ENCODE results near the gene GYS1.
A peak's percentile ranks its signal among the peaks of the same experiment; 100 is the strongest.

Gene GYS1

DNA sequence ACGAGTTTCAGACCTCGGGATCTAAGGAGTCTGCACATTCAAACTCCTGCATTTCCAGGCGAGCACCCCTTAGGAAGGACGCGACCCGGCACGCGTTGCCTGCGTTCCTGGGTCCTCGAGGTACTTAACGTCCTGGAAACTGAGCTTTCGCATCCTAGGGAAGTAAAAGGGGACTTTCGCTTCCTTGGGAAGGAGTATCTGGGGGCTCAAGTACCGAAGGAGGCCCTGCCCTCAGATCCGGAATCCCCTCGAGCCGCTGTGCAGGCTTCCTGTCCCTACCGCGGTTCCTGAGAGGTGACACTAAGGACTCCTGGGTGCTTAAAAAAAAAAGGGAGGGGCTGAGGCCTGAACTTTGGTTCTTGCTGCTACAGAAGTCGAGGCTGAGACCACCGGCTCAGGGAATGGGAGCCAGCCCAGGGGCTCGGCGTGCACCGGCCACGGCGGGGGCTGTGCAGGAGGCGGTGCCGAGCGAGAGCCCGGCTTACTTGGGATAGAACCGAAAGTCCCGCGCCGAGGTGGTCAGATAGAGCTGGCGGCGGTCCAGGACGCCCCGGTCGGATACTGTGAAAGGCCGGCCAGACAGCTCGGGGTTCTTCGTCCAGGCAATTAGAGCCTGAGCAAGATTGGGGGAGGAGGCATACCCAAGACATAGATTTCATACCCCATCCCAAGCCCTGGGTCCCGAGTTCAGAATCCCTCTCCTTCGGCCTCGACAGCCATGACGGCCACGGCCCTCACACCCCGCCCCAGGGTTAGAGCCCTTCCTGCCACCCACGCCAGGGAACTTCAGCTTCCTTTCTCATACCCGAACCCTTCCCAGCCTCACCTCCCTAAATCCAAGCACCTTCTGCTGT is 25.5 kb upstream of the GYS1 start:
- Histone ChIP-seq H3K4me3 (peak overlapping the region; percentile 19 to 48 (median 37)), H3K27ac (peak overlapping the region in 3 of 21 experiments; percentile 8 to 69 (median 60))

DNA sequence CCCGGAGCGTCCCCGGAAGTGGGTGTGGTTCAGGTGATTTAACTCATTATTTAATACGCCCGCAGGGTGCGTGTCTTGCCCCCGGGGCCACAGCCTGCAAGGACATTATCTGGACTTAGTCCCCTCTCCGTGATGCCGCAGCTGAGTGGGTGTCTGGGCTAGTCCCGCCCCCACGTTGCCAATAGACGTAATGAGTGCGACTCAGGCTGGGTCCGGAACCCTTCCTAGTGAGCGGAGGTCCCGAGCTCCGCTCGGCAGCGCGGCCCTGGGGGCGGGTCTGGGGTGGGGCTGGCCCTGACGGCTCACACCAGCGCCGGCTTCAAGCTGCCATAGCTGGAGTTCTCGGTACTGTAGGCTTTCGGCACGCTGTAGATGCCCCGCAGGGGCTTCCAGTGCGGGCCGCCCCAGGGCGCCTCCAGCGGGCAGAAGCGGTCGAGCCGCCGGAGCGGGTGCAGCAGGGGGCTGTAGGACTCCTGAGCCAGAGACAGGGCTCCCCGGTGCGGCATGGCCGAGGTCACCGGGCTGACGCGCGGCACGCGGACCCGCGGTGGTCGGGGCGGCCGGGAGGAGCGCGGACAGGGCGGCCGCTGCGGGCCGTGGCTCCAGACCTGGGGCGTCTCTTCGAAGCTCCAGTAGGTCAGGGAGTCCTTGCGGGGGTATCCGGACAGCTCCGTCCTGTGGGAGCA is 24.7 kb upstream of the GYS1 start:
- Histone ChIP-seq H3K27ac (peak overlapping the region in 8 of 21 experiments; percentile 4 to 69 (median 23)), H3K4me3 (peak overlapping the region; percentile 19 to 48 (median 37))

DNA sequence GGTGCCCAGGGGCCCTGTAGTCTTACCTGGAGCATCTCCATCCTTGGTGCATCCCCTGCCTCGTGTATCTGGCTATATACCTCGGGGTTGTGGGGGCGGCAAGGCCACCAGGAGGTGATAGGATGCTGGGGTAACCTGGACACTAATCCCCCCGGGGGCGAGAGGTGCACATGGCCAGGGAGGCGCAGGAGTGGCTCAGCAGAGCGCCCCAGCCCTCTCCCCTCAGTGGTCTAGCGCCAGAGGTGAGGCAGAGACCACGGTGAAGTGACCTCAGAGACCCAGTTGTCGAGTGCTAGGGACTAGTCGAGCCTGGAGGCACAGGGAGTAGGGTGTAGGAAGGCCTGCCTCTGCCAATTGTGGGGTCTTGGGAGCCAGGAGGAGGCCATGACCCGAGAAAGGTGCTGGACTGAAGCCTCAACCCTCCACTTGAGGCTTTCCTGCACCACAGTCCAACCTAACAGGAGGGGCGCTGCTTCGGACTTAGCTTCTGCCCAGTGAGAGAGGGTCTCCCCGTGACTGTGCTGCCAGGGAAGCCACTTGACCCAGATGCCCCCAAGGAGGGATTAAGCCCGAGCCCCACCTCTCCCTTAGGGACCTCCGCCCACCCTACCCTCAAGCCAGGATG is 24.0 kb upstream of the GYS1 start, which contains the start of gene LHB:
Gene LHB (minus strand): TSS at position 51 of the 625 bp plus-strand sequence. CDS start 10 bp downstream, at position 41.
- peak within 1 kb of the TSS in 8 of 21 experiments; percentile 4 to 69 (median 23) for H3K27ac ChIP-seq
- H3K4me3 ChIP-seq, result peak within 1 kb of the TSS; percentile 19 to 48 (median 37)

DNA sequence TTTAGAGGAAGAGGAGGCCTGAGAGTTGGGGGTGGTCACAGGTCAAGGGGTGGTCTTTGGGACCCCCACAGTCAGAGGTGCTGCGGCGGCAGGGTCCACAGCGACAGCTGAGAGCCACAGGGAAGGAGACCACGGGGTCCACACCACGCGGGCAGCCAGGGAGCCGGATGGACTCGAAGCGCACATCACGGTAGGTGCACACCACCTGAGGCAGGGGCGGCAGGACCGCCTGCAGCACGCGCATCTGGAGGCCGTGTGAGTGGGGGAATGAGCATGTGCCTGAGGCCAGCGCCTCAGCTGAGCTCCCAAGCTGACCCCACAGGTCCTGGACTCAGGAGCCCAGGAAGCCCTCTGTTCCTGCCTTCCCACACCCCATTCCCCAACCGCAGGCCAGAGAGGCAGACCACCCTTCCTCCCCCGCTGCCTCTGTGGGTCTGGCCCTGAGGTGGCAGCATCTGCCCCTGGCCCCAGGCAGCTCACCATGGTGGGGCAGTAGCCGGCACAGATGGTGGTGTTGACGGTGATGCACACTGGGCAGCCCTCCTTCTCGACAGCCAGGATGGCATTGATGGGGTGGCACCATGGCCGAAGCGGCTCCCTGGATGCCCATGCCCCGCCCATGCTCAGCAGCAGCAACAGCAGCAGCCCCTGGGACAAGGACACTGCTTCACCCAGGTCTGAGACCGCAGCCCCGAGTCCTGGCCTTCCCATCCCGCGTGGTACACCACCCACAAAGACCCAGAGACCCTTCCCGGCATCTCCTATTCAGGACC is 23.1 kb upstream of the GYS1 start:
- Histone ChIP-seq H3K4me3 (no peak overlapping the region), H3K27ac (no peak overlapping the region)

DNA sequence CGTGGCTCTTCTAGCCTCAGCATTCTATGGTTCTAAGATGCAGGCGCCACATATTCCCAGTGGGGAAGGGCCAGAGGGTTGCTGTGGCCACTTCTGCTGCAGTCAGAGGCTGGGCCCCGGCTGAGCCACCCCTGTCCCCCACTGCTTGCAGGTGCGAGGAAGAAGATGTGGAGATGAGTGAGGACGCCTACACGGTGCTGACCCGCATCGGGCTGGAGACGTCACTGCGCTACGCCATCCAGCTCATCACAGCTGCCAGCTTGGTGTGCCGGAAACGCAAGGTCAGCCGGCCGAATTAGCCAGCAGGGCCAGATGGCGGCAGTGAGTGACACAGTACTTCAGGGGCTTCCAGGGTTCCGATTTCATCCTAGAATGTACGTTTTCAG is 21.8 kb upstream of the GYS1 start:
- no peak overlapping the region for H3K27ac ChIP-seq
- no peak overlapping the region for H3K4me3 ChIP-seq

DNA sequence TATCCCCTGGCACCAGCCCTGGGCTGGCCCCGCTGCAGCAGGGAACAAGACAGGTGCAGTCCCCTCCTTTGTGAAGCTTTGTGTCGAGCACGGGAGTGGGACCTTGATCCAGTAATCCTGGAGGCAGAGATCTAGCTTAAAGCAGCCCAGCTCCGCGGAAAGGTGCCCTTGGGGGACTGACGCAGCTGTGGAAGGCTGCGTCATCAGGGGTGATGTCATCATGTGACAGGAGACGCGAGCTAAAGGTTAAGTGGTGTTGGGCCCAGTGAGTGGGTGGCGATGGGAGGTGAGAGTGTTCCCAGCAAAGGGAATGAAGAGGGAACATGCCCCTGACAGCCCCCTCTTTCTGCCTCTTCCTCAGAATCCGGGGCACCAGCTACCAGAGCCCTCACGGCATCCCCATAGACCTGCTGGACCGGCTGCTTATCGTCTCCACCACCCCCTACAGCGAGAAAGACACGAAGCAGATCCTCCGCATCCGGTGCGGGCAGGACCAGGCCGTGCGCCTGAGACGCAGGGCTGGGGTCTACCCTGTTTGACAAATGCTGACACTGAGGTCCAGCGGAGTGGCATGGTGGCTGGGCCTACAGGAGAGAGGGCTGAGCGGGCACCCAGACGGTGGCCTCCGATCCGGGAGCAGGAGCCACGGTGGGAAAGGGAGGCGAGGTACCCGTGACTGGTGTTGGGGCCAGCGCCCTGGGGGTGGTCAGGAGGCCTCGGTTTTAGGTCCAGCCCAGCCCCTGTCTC is 21.2 kb upstream of the GYS1 start:
- H3K4me3 ChIP-seq, result no peak overlapping the region
- H3K27ac ChIP-seq, result no peak overlapping the region

DNA sequence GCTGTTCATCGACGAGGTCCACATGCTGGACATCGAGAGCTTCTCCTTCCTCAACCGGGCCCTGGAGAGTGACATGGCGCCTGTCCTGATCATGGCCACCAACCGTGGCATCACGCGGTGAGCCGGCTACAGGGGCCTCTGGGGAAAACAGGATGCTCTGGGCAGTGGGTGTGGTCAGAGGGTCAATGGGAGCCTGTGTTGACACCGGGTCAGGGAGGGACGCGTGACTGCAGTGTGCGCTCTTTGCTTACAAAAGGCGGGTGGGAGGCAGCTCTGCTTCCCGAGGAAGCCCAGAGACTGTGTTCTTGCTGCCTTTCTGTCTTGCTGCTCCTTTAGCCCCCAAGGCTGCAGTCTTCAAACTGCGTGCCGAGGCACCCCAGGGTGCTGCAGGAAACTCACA is 18.1 kb upstream of the GYS1 start:
- H3K27ac ChIP-seq, result no peak overlapping the region
- no peak overlapping the region for H3K4me3 ChIP-seq

DNA sequence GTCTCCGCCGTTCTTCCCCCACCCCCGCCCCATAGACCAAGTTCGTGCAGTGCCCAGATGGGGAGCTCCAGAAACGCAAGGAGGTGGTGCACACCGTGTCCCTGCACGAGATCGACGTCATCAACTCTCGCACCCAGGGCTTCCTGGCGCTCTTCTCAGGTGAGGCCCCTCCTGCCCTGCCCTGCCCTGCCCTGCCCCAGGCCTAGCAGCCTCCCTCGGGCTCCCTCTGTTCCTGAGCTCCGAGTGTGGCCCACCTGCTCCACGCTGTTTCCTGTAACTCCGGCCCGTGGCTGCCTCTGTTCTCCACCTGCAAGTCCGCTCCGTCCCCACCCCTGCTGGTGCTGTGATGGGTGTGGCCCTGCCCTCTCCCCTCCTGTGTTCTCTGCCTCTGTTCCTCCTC is 17.3 kb upstream of the GYS1 start:
- Histone ChIP-seq H3K27ac (no peak overlapping the region), H3K4me3 (no peak overlapping the region)

DNA sequence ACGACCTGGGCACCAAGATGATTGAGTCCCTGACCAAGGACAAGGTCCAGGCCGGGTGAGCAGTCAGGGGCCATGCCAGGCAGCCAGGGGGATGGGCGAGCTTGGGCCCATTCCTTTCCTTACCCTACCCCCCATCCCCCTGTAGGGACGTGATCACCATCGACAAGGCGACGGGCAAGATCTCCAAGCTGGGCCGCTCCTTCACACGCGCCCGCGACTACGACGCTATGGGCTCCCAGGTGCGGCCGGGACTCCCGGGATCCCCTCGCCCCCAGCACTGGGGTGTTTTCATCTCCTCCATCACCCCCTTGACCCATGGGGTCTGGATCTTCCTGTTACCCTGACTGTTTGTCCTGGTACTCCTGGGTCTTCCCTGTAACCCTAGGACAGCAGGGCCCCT is 16.7 kb upstream of the GYS1 start:
- no peak overlapping the region for H3K4me3 ChIP-seq
- H3K27ac ChIP-seq, result no peak overlapping the region

DNA sequence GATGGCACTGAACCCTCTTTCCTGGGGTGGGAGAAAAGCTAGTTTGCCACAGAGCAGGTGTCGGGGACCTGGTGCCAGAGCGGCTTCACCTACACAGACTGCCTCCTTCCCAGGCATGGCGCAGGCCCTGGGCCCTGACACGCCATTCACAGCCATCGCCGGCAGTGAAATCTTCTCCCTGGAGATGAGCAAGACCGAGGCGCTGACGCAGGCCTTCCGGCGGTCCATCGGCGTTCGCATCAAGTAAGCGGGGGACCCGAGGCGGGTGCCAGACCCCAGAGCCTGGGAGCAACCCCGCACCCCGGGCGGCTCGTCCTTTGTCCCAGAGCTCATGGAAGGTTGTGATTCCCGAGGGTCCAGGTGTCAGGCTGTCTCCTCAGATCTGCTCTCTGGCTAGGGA is 13.8 kb upstream of the GYS1 start:
- no peak overlapping the region for H3K4me3 ChIP-seq
- H3K27ac ChIP-seq, result no peak overlapping the region

DNA sequence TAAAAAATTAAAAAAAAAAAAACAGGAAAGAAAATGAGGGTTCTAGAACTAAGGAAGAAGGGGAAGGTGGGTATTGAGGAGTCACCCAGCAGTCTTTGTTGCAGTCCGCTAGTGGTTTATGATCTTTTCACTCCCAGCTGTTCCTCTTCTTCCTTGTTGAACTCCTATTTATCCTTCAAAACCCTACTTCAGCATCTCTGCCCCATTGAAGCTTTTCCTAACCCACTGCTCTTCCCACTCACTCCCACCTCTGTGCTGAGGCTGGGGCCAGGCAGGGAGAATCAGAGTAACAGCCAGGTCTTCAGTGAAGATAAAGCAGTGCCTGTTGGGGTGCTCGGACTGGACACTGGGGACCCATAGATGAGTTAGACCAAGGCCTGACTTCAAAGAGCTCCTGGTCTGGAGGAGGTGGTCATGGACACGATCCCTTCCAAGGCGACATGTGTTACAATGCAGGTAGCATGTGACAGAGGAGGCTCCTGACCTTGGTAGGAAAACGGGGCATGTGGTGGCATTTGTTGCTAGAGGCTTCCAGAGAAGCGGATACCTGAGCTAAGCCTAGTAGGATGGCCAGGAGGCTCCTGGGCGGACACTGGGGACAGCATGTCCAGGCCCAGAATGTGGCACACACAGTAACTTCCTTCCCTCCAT is 12.0 kb upstream of the GYS1 start:
- Histone ChIP-seq H3K4me3 (no peak overlapping the region), H3K27ac (no peak overlapping the region)

DNA sequence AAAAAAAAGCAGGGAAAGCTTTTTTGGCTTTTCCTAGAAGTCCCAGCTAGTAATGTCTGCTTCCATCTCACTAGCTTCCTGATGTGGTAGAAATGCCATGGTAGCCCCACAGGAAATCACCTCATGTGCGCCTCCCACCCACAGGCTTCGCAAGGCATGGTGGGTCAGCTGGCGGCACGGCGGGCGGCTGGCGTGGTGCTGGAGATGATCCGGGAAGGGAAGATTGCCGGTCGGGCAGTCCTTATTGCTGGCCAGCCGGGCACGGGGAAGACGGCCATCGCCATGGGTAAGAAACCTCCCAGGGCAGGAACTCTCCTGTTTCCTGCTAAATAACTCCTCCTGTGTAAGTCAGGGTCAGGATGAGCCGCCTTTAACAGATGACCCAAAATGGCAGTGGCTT is 11.0 kb upstream of the GYS1 start:
- no peak overlapping the region for H3K27ac ChIP-seq
- H3K4me3 ChIP-seq, result no peak overlapping the region

DNA sequence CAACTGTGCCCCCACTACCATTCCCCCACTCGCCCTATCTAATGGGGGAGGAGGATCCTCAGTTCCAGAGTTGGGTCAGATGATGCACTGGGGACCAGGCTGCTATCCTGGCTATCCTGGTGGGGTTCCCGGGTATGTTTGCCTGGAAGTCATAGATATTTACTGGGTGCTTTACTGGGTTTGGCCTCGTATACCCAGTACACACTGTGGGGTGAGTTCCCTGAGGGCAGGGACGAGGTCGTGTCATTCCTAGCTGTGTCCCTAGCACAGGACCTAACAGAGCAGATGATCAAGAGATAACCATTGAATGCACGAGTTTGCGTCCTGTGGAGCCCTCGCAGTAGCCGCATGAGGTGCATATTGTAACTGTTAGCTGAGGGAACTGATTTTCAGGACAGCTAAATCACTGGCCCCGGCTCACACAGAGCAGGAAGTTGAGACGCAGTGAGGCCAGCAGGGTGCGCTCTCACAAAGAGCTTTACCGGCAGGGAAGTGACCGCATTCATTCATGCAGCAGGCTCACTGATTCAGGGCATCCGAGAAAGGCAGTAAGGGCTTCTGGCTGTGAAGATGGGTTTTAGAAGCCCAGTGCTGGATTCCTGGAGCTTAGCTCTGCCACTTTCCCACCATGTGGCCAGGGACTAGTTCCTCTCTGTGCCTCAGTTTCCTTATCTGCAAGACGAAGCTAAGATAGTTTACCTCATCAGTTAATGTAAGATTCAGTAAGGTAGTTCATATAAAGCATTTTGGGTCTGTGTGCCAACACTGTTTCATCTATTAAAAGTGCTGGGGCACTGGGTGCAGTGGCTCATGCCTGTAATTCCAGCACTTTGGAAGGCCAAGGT is 6.6 kb upstream of the GYS1 start:
- Histone ChIP-seq H3K27ac (no peak overlapping the region), H3K4me3 (no peak overlapping the region)

DNA sequence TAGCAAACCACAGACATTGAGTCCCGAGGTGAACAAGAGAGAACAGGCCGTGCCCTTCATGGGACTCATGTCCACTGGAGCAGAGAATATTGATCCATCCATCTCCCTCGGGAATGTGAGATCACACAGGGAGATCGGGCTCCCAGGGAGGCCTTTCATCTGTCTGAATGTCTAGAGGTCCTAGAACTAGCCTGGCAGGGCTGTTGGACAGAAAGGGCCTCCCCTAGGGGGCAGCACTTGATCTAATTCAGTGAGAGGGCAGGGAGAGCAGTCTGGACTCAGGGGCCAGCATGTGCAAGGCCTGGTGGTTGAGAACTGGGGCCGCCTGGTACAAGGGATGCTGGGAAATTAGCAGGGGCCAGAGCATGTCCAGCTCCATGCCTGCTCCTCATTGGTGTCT is 4.9 kb upstream of the GYS1 start:
- H3K4me3 ChIP-seq, result no peak overlapping the region
- H3K27ac ChIP-seq, result no peak overlapping the region

DNA sequence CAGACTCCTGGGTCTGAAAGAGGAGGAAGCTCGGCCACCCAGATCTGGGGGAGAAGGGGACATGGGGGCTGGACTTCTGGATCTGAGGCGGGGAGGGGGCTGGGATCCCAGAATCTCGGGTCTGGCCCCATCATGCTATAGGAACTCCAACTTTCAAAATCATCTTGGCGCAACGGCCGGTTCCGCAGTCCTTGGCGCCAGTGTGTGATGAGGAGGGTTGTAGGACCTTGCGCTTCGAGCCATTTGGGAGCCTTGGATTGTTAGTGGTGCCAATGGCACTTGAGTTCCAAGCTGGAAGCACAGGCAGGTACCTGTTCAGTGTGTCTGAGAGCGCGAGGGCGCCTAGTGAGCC is 902 bp upstream of the GYS1 start:
- peak overlapping the region; percentile 64 to 88 (median 78) for H3K4me3 ChIP-seq
- peak overlapping the region in 20 of 21 experiments; percentile 71 to 98 (median 88) for H3K27ac ChIP-seq

DNA sequence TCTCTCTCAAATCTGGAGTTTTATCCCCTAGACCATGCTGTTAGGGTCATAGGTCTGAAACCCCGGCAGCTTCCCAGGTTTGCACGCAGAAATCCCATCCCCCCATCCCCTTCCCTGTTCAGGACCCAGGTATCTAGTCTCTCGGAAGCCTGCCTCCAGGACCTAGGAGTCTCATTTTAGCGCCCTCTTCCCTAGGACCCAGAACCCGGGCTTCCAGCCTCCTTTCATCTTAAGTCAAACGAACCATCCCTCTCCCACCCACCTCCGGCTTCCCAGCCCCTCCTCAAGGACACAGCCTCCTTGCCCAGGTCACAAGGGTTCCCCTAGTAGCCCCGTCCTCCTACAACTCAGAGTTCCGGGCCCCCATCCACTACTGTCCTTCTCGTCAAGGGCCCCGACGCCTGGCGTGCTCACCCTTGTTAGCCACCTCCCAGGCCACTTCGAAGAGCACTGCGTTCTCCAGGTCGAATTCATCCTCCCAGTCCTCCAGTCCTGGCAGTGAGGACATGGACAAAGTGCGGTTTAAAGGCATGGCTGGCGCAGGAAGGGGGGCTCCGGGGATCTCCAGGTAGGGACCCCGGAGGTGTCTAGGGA is 431 bp downstream of the GYS1 start:
- H3K4me3 ChIP-seq, result peak overlapping the region; percentile 64 to 88 (median 78)
- H3K27ac ChIP-seq, result peak overlapping the region; percentile 34 to 98 (median 89)

DNA sequence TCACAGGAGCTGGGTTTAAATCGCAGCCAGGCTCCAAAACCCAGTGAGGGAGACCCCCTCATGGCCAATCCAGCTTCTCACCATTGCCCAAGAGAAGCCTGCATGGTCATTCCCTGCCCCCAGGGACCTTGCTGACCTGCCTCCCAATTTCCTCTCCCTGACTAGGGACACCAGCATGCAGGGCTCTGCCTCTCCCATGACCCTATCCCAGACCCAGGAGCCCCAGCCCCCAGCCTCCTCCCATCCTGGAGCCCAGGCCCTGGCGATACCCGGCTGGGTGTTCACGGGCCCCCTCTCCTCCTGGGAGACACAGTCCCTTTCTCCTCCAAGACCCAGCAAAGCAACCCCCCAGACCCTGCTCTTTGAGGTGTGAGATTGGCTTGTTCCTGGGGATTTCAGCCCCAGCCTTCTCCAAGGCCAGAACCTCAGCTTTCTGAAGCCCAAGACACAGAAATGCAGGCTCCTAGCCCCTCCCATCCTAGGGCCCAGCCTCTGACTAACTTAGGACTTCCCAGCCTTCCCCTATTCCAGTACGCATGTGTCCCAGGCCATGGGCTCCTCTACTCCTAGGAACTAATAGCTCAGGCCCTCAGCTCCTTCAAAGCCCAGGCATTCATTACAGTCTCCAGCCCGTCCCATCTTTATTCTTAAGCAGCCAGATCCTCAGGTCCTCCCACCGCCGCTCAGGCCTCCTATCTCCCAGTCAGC is 1.1 kb downstream of the GYS1 start:
- Histone ChIP-seq H3K4me3 (peak overlapping the region; percentile 64 to 88 (median 78)), H3K27ac (peak overlapping the region in 20 of 21 experiments; percentile 68 to 98 (median 90))
